SJSA1 (cell line): Measurements from ENCODE around the gene TRABD. TPM values are rescaled to one million over a fixed set of nuclear protein-coding genes. Genes with fewer than 3 reads are reported as not detected.

Source experiments
- DNase-seq, 2 experiments: peaks; one replicate each; pipeline ENCODE4 v3.0.0-alpha.2; 2015 to 2020; ENCODE audit warnings: low spot score in 2 of 2, low read depth in 1 of 2
- H3K27ac ChIP-seq: fragments of 250-450 bp; sonication (Bioruptor Pico); 2 replicates; pipeline ENCODE4 v1.5.1; 2020; ENCODE audit warnings: mild to moderate bottlenecking, moderate library complexity
- H3K27me3 ChIP-seq: fragments of 250-450 bp; sonication (Bioruptor Pico); replicated peaks from 2 replicates; pipeline ENCODE4 v1.5.1; 2020; ENCODE audit warnings: mild to moderate bottlenecking, moderate library complexity
- H3K36me3 ChIP-seq: fragments of 250-450 bp; sonication (Bioruptor Pico); 2 replicates; pipeline ENCODE4 v1.5.1; 2020; ENCODE audit warnings: mild to moderate bottlenecking
- H3K4me1 ChIP-seq: fragments of 250-450 bp; sonication (Bioruptor Pico); replicated peaks from 2 replicates; pipeline ENCODE4 v1.6.1; 2021; ENCODE audit warnings: mild to moderate bottlenecking
- H3K4me3 ChIP-seq: fragments of 250-450 bp; sonication (Bioruptor Pico); 2 replicates; pipeline ENCODE4 v1.5.1; 2020; ENCODE audit warnings: mild to moderate bottlenecking
- H3K9me3 ChIP-seq: fragments of 250-450 bp; sonication (Bioruptor Pico); replicated peaks from 2 replicates; pipeline ENCODE4 v1.5.1; 2020; ENCODE audit warnings: mild to moderate bottlenecking
- total RNA-seq: library from RNA; depleted of rRNA; stranded (reverse); fragments of >200 nt; shearing (Covaris generic); gene quantifications from 2 replicates; pipeline ENCODE4 v1.2.3, GENCODE V29; 2014

Gene TRABD
- total RNA-seq, 1 experiment from 2014 or later, result 29.1 TPM

GRCh38 chr22:50175191-50175461, 10.6 kb upstream of the TRABD start:
- no peak for DNase-seq
- Histone ChIP-seq H3K27me3 (peaks cover 5% of the 10 kb centered on the region; the same call in 1 of the 2 replicates), H3K4me3 (no peak overlapping the region), H3K9me3 (no peaks in the 10 kb centered on the region), H3K36me3 (no peaks in the 10 kb centered on the region), H3K27ac (no peak overlapping the region), H3K4me1 (peaks cover 3% of the 10 kb centered on the region; the same call in 1 of the 2 replicates)

- Histone ChIP-seq H3K4me3 (no peak overlapping the region), H3K27me3 (no peaks in the 10 kb centered on the region; the same call in 1 of the 2 replicates), H3K27ac (no peak overlapping the region), H3K4me1 (no peaks in the 10 kb centered on the region), H3K9me3 (no peaks in the 10 kb centered on the region), H3K36me3 (no peaks in the 10 kb centered on the region)
- DNase-seq, result no peak
Measured at GRCh38 chr22:50175921-50176849, 9.5 kb upstream of the TRABD start.

- no peaks in the 10 kb centered on the region for H3K9me3 ChIP-seq
- no peak for DNase-seq
- no peaks in the 10 kb centered on the region for H3K36me3 ChIP-seq
- no peak overlapping the region for H3K4me3 ChIP-seq
- H3K27ac ChIP-seq, result no peak overlapping the region
- no peaks in the 10 kb centered on the region for H3K4me1 ChIP-seq
- H3K27me3 ChIP-seq, result no peaks in the 10 kb centered on the region
Measured at GRCh38 chr22:50176850-50177536, 8.7 kb upstream of the TRABD start.

- Histone ChIP-seq H3K4me3 (no peak overlapping the region), H3K36me3 (no peaks in the 10 kb centered on the region), H3K27me3 (no peaks in the 10 kb centered on the region), H3K4me1 (no peaks in the 10 kb centered on the region), H3K27ac (no peak overlapping the region), H3K9me3 (no peaks in the 10 kb centered on the region)
- no peak for DNase-seq
Measured at GRCh38 chr22:50177537-50178470, 7.9 kb upstream of the TRABD start.

GRCh38 chr22:50178471-50178864, 7.2 kb upstream of the TRABD start:
- DNase-seq, result no peak
- Histone ChIP-seq H3K36me3 (no peaks in the 10 kb centered on the region), H3K27me3 (no peaks in the 10 kb centered on the region), H3K4me3 (no peak overlapping the region), H3K4me1 (no peaks in the 10 kb centered on the region), H3K27ac (no peak overlapping the region), H3K9me3 (no peaks in the 10 kb centered on the region)

GRCh38 chr22:50178871-50179869, 6.5 kb upstream of the TRABD start:
- Histone ChIP-seq H3K36me3 (no peaks in the 10 kb centered on the region), H3K9me3 (no peaks in the 10 kb centered on the region), H3K27ac (no peak overlapping the region), H3K27me3 (no peaks in the 10 kb centered on the region), H3K4me3 (no peak overlapping the region), H3K4me1 (0 out of 2 replicates have a peak, but pooled peaks cover 4% of the 10 kb centered on the region)
- DNase-seq, result no peak

- no peak for DNase-seq
- no peaks in the 10 kb centered on the region for H3K36me3 ChIP-seq
Measured at GRCh38 chr22:50179937-50180726, 5.6 kb upstream of the TRABD start.

GRCh38 chr22:50180727-50181521, 4.8 kb upstream of the TRABD start:
- no peaks in the 10 kb centered on the region for H3K27me3 ChIP-seq
- H3K4me1 ChIP-seq, result peaks cover 10% of the 10 kb centered on the region
- DNase-seq, result no peak
- no peaks in the 10 kb centered on the region for H3K36me3 ChIP-seq
- H3K9me3 ChIP-seq, result no peaks in the 10 kb centered on the region
- H3K27ac ChIP-seq, result no peak overlapping the region
- H3K4me3 ChIP-seq, result no peak overlapping the region

More at GRCh38 chr22:50179937-50180726, 5.6 kb upstream of the TRABD start:
- H3K27ac ChIP-seq, result no peak overlapping the region
- H3K9me3 ChIP-seq, result no peaks in the 10 kb centered on the region
- no peaks in the 10 kb centered on the region for H3K27me3 ChIP-seq
- peaks cover 6% of the 10 kb centered on the region for H3K4me1 ChIP-seq
- H3K4me3 ChIP-seq, result no peak overlapping the region

GRCh38 chr22:50182176-50183081, 3.3 kb upstream of the TRABD start:
- H3K4me1 ChIP-seq, result peaks cover 22% of the 10 kb centered on the region
- H3K27ac ChIP-seq, result no peak overlapping the region
- no peak overlapping the region for H3K4me3 ChIP-seq
- no peaks in the 10 kb centered on the region for H3K27me3 ChIP-seq
- DNase-seq, result no peak
- H3K9me3 ChIP-seq, result no peaks in the 10 kb centered on the region
- H3K36me3 ChIP-seq, result peaks cover 4% of the 10 kb centered on the region

GRCh38 chr22:50183141-50183971, 2.4 kb upstream of the TRABD start:
- no peak for DNase-seq
- Histone ChIP-seq H3K9me3 (no peaks in the 10 kb centered on the region), H3K4me1 (peaks cover 22% of the 10 kb centered on the region), H3K27ac (no peak overlapping the region), H3K27me3 (no peaks in the 10 kb centered on the region), H3K4me3 (no peak overlapping the region), H3K36me3 (peaks cover 4% of the 10 kb centered on the region)
